ENCODE data around the gene SPATA33.
"Not testable (repeated sequence)": the region's sequence is repeated elsewhere in the genome, so short reads cannot be mapped to it uniquely, and the experiment has no call there.

The SPATA33 gene

DNA sequence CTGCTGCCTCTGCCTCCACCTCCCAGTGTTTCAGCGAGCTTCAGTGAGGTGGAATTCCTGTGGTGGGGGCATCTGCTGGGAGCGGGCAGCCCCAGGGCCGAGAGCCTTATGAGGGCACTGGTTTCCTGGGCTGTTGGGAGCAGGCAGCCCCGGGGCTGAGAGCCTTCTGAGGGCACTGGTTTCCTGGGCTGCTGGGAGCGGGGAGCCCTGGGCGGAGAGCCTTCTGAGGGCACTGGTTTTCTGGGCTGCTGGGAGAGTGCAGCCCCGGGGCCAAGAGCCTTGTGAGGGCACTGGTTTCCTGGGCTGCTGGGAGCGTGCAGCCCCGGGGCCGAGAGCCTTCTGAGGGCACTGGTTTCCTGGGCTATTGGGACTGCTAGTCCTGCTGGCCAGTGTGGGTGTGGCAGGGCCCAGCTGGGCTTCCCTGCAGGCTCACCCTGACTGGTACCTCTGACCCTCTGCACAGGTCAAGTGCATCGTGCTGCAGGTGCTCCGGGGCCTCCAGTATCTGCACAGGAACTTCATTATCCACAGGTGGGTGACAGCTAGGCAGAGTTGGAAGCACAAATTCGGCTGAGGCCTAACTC lies 34.4 kb downstream of the SPATA33 start:
- Mint-ChIP-seq H3K27ac (no peak overlapping the region), H3K4me1 (peaks cover 39% of the 10 kb centered on the region), H3K9me3 (no peaks in the 10 kb centered on the region), H3K27me3 (no peaks in the 10 kb centered on the region), H3K4me3 (no peak overlapping the region), H3K36me3 (peaks cover 39% of the 10 kb centered on the region)
- ATAC-seq, result no peak

DNA sequence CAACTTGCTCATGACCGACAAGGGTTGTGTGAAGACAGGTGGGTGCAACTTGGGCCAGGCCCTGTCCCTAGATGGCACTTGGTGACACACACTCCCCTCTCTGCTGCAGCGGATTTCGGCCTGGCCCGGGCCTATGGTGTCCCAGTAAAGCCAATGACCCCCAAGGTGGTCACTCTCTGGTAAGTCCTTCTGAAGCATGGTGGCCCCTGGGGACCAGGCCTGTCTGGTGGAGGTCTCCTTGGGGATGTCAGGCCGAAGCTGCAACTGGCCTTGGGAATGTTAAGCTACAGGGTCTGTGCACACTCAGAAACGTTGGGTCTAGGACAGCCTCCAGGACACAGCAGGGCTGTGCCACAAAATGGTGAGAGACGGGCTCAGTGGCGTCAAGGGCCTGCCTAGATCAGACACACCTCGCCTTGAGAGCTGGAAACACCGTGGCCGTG lies 35.7 kb downstream of the SPATA33 start:
- no peak overlapping the region for H3K4me3 Mint-ChIP-seq
- peaks cover 29% of the 10 kb centered on the region for H3K4me1 Mint-ChIP-seq
- ATAC-seq, result no peak
- no peaks in the 10 kb centered on the region for H3K27me3 Mint-ChIP-seq
- H3K27ac Mint-ChIP-seq, result no peak overlapping the region
- H3K9me3 Mint-ChIP-seq, result no peaks in the 10 kb centered on the region
- H3K36me3 Mint-ChIP-seq, result peaks cover 39% of the 10 kb centered on the region

DNA sequence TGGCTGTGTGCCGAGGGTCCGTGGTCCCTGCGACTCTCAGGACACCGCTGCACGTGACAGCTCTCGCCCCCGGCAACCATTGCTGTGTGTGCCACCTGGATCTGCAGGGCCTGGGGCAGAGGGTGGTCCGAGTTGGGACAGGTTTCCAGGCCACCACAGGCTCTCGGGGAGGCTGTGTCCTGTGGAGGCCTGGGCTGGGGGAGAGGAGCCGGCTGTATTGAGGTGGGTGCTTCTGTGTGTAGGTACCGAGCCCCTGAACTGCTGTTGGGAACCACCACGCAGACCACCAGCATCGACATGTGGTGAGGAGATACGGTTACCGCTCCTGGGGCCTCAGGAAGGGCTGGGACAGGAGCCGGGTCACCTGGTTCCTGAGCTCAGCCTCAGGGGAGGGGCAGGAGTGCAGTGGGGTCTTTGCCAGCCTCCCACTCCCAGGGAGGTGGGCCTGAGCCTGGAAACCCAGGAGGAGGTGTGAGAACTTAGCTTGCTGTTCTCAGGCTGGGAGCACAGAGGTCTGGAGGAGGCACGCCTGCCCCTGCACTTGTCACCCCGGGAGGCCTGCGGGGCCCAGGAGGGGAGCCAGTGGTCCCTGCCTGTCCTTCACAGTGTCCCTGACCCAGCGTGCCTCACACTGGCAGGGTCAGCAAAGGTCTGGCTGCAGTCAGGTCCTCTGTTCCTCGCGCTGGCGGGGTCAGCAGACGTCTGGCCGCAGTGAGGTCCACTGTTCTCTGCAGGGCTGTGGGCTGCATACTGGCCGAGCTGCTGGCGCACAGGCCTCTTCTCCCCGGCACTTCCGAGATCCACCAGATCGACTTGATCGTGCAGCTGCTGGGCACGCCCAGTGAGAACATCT lies 36.5 kb downstream of the SPATA33 start:
- Mint-ChIP-seq H3K4me3 (no peak overlapping the region), H3K27ac (no peak overlapping the region), H3K9me3 (no peaks in the 10 kb centered on the region), H3K27me3 (no peaks in the 10 kb centered on the region), H3K4me1 (peaks cover 33% of the 10 kb centered on the region), H3K36me3 (peaks cover 39% of the 10 kb centered on the region)
- ATAC-seq, result no peak

DNA sequence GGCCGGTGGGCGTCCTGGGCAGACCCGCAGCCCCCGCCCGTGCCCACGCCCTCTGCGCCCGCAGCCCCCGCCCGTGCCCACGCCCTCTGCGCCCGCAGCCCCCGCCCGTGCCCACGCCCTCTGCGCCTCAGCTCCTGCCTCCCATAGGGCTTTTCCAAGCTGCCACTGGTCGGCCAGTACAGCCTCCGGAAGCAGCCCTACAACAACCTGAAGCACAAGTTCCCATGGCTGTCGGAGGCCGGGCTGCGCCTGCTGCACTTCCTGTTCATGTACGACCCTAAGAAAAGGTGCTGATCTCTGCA lies 37.1 kb downstream of the SPATA33 start:
- peaks cover 39% of the 10 kb centered on the region for H3K36me3 Mint-ChIP-seq
- H3K4me3 Mint-ChIP-seq, H3K27me3 Mint-ChIP-seq, H3K9me3 Mint-ChIP-seq, ATAC-seq, H3K27ac Mint-ChIP-seq: not testable (repeated sequence)
- H3K4me1 Mint-ChIP-seq, result peaks cover 37% of the 10 kb centered on the region

DNA sequence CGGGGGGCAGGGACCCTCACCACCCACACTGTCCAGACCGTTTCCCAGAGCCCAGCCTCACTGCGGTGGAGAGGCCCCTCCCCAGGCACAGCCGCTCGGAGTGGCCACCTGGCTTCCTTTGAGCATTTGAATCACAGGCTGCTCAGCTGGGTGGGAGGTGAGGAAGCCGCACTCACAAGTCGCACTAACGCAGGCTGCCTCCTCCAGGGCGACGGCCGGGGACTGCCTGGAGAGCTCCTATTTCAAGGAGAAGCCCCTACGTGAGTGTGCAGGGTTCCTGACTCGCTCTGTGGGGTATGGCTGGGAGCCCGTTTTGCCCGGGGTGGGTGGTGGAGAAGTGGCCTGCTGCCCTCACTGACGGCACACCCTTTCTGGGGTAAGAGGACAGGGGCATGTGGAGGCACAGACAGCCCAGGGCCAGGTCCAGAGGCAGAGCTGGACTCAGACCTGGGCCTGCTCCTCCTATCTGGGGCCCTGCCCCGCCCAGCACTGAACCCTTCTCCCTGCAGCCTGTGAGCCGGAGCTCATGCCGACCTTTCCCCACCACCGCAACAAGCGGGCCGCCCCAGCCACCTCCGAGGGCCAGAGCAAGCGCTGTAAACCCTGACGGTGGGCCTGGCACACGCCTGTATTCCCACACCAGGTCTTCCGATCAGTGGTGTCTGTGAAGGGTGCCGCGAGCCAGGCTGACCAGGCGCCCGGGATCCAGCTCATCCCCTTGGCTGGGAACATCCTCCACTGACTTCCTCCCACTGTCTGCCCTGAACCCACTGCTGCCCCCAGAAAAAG lies 37.6 kb downstream of the SPATA33 start:
- no peaks in the 10 kb centered on the region for H3K27me3 Mint-ChIP-seq
- no peaks in the 10 kb centered on the region for H3K9me3 Mint-ChIP-seq
- peaks cover 35% of the 10 kb centered on the region for H3K36me3 Mint-ChIP-seq
- H3K27ac Mint-ChIP-seq, result no peak overlapping the region
- no peak for ATAC-seq
- H3K4me3 Mint-ChIP-seq, result no peak overlapping the region
- peaks cover 41% of the 10 kb centered on the region for H3K4me1 Mint-ChIP-seq

DNA sequence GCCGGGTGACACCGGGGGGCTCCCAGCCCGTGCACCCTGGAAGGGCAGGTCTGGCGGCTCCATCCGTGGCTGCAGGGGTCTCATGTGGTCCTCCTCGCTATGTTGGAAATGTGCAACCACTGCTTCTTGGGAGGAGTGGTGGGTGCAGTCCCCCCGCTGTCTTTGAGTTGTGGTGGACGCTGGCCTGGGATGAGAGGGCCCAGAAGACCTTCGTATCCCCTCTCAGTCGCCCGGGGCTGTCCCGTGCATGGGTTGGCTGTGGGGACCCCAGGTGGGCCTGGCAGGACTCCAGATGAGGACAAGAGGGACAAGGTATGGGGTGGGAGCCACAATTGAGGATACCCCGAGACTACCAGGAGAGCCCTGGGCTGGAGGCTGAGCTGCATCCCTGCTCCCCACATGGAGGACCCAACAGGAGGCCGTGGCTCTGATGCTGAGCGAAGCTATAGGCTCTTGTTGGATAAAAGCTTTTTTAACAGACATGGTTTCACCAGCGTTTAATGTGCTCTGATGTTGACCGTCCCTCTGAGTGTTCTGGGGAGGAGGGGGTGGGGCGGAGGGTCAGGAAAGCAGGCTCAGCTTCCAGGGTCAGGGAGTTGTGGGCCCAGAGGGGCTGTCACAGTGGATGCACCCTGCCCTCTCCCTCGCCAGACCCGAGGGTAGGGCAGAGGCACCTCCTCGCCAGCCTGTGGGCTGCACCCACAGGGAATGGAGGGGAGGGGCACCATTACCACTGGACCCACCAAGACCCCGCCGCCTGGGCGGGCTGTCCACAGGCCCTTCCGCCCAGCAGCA lies 38.4 kb downstream of the SPATA33 start:
- peaks cover 41% of the 10 kb centered on the region for H3K4me1 Mint-ChIP-seq
- H3K27ac Mint-ChIP-seq, result no peak overlapping the region
- ATAC-seq, result no peak
- no peak overlapping the region for H3K4me3 Mint-ChIP-seq
- no peaks in the 10 kb centered on the region for H3K27me3 Mint-ChIP-seq
- H3K36me3 Mint-ChIP-seq, result peaks cover 30% of the 10 kb centered on the region
- H3K9me3 Mint-ChIP-seq, result no peaks in the 10 kb centered on the region

DNA sequence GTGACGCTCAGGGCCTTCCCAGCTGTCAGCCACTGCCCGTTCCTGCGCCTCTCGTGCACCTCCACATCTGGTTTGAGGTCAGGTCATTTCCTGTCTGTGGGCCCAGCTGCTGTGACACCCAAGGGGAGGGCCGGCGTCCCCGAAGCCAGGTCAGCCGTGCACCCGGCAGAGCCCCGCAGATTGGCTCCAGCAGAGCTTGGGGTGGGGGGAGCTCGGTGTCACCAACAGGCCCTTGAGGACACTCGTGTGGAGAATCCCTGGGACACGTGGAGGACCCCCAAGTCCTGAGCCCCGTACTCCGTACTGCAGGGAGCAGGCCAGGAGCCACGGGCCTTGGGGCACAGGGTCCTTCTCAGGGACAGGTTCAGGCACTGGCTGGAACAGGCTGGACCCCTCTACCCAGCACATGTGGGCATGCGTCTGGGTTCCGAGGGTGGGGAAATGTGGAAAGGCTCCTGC lies 39.1 kb downstream of the SPATA33 start:
- H3K9me3 Mint-ChIP-seq, result no peaks in the 10 kb centered on the region
- no peak for ATAC-seq
- H3K4me3 Mint-ChIP-seq, result no peak overlapping the region
- H3K4me1 Mint-ChIP-seq, result peaks cover 41% of the 10 kb centered on the region
- H3K27me3 Mint-ChIP-seq, result no peaks in the 10 kb centered on the region
- no peak overlapping the region for H3K27ac Mint-ChIP-seq
- peaks cover 26% of the 10 kb centered on the region for H3K36me3 Mint-ChIP-seq

DNA sequence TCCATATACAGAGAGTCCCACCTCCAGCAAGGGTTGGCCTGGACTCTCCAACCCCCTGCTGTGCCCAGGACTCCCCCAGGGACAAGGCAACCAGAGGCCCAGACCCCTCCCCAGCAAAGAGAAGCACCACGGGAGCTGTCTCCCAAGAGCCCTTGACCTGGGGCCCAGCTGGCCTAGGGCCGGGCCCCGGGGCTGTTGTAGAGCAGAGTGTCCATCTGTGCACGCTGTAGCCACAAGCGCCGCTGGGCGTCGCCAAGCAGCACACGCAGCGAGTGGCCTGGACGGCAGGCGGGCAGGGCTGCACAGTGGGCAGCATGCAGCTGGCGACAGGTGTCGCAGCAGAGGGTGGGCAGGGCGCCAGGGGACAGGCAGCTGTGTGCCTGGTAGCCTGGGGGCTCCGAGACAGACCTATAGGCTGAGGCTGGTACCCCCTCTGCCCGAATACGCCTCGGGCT lies 39.6 kb downstream of the SPATA33 start:
- no peak overlapping the region for H3K4me3 Mint-ChIP-seq
- H3K36me3 Mint-ChIP-seq, result peaks cover 24% of the 10 kb centered on the region
- H3K9me3 Mint-ChIP-seq, result no peaks in the 10 kb centered on the region
- no peak for ATAC-seq
- no peak overlapping the region for H3K27ac Mint-ChIP-seq
- peaks cover 41% of the 10 kb centered on the region for H3K4me1 Mint-ChIP-seq
- H3K27me3 Mint-ChIP-seq, result no peaks in the 10 kb centered on the region

DNA sequence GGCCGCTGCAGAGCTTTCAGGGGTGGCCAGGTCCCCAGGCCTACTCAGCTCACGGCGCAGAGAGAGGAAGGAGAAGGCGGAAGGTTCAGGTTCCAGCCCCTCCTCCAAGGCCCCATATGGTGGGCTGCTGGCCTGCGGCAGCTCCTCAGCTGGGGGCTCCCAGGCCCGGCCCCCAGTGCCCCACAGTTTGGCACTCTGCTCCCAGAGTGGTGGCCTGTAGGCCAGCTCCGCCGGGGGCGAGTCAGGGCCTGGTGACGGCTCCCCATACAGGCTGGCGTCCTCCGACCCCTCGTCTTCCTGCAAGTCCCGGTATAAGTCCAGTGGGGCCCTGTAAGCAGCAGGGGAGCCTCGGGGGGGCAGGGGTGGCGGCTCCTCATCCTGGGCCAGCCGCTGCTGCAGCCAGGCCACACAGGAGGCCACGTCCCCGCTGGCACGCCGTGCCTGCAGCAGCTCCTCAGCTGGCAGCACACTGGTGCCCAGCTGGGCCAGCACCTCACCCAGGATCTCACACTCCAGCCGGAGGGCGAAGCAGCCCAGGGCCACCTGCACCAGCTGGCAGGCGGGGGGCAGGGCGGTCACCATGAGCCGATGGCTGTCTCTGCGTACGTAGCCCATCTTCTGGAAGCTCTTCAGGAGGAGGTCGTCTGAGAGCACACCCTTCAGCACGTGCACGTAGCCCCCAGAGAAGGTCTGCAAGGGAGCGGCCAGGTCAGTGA lies 40.1 kb downstream of the SPATA33 start:
- Mint-ChIP-seq H3K9me3 (no peaks in the 10 kb centered on the region), H3K36me3 (peaks cover 24% of the 10 kb centered on the region), H3K4me1 (peaks cover 47% of the 10 kb centered on the region), H3K27ac (no peak overlapping the region), H3K27me3 (no peaks in the 10 kb centered on the region), H3K4me3 (no peak overlapping the region)
- no peak for ATAC-seq

DNA sequence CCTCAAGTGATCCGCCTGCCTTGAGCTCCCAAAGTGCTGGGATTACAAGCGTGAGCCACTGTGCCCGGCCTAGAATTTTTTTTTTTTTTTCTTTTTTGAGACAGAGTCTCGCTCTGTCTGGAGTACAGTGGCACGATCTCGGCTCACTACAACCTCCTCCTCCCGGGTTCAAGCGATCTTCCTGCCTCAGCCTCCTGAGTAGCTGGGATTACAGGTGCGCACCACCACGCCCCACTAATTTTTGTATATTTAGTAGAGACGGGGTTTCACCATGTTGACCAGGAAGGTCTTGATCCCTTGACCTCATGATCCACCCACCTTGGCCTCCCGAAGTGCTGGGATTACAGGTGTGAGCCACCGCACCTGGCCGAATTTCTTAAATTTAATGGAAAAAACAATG lies 41.1 kb downstream of the SPATA33 start:
- H3K9me3 Mint-ChIP-seq, H3K4me3 Mint-ChIP-seq, ATAC-seq, H3K27me3 Mint-ChIP-seq, H3K27ac Mint-ChIP-seq: not testable (repeated sequence)
- H3K36me3 Mint-ChIP-seq, result peaks cover 17% of the 10 kb centered on the region
- peaks cover 42% of the 10 kb centered on the region for H3K4me1 Mint-ChIP-seq

DNA sequence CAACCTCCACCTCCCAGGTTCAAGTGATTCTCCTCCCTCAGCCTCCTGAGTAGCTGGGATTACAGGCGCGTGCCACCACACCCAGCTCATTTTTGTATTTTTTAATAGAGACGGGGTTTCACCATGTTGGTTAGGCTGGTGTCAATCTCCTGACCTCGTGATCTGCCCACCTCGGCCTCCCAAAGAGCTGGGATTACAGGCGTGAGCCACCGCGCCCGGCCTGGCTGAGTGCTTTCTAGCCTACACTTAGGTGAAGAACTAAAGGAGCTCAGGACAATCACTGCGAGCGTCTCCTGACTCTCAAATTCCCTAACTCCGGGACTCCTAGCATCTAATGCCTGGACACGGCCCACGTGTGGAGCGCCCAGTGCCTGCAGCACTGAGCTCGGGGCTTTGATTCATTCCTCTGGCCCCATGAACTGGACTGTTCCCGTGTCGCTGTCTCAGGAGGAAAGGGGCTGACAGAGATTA lies 42.0 kb downstream of the SPATA33 start:
- H3K27me3 Mint-ChIP-seq, H3K9me3 Mint-ChIP-seq, ATAC-seq: not testable (repeated sequence)
- Mint-ChIP-seq H3K4me1 (peaks cover 38% of the 10 kb centered on the region), H3K36me3 (peaks cover 14% of the 10 kb centered on the region), H3K4me3 (peak overlapping the region; percentile 86), H3K27ac (peak overlapping the region; percentile 56)

DNA sequence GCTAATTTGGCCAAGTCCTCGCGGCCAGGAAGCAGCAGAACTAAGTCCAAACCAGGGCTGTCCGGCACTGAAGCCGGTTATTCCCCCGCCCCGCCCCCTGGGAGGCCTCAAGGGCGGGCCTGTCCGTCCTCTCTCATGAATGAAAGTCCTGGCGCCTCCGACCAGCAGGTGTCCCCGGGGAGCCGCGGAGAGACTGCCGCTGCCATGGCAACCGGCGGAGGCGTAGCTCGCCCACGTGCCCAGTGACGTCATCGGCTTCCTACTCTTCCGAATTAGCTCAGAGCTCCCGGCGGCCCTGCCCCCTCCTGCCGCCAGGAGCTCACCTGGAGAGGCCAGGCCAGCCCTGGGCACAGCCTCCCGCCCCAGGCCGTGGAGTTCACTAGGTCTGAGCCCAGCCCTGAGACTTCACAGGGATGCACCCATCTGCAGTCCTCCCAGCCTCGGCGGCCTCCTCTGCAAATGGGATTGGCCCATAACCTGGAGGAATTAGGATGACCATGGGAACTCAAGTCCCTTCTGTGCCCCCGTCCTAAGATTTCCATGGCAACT lies 42.5 kb downstream of the SPATA33 start:
- Mint-ChIP-seq H3K9me3 (no peaks in the 10 kb centered on the region), H3K4me1 (peaks cover 38% of the 10 kb centered on the region), H3K27me3 (no peaks in the 10 kb centered on the region), H3K36me3 (peaks cover 9% of the 10 kb centered on the region), H3K27ac (peak overlapping the region; percentile 56), H3K4me3 (peak overlapping the region; percentile 86)
- ATAC-seq, result peak; percentile 59

DNA sequence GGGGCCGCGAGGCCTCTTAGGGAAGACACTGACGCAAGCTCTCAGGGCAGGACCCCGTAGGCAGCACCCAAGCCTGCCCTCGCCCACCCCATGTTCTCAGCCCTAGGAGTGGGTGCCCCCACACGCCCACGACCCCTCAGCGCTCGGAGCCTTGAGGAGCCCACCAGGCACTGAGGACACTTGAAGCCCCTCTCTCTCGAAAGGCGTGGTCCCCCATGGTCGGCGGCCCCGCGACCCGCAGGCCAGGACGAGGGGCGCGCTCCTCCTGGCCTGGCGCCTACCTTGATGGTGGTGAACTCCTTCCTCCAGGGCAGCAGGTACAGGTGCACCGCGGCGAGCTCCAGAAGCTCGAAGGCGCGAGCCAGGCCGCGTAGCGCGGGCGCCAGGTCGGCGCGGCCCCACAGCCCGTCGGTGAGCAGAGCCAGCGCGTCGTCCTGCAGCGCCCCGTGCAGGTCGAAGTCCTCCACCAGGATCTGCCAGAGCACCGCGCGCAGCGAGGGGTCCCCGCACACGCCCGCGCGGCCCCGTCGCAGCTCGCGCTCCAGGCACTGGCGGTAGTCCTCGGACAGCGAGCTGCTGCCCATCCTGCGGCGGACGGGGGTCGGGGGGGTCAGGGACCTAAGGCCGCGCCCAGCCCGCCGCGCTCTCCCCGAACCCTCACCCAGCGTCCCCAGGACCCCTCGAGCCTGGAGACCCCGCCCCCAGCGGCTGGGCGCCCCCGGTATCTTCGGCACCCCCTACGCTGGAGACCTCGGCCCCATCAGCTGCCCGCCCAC lies 43.2 kb downstream of the SPATA33 start:
- Mint-ChIP-seq H3K27ac (peak overlapping the region; percentile 56), H3K9me3 (no peaks in the 10 kb centered on the region), H3K27me3 (no peaks in the 10 kb centered on the region), H3K36me3 (peaks cover 2% of the 10 kb centered on the region), H3K4me1 (peaks cover 39% of the 10 kb centered on the region), H3K4me3 (peak overlapping the region; percentile 86)
- ATAC-seq, result peak; percentile 43

All from stimulated activated memory B cell treated with anti-CD40 and anti-IgM and Interleukin-4, amounts not matched to agents 10 μg/mL and 1 μg/mL and 100 μg/mL, for 72 hours (primary cell).